Hematopoietic multipotent progenitor cell treated with erythropoietin and hydrocortisone succinate and interleukin-3 and kit ligand, for 8 days (in vitro differentiated cells): ENCODE measurements around the gene ACSF2.
A peak's percentile ranks its signal among the peaks of the same experiment; 100 is the strongest.

ENCODE experiments used
- DNase-seq: peaks from one replicate; pipeline ENCODE4 v3.0.0-alpha.2; 2015

ACSF2 gene

GRCh38 chr17:50479522-50480141 lies 53.6 kb downstream of the ACSF2 start:
- DNase-seq = peak; percentile 90

GRCh38 chr17:50480142-50480764 lies 54.2 kb downstream of the ACSF2 start:
- DNase-seq = no peak

GRCh38 chr17:50480854-50481490 lies 55.0 kb downstream of the ACSF2 start:
- DNase-seq = no peak

- no peak for DNase-seq
Measured at GRCh38 chr17:50481648-50482047, 55.6 kb downstream of the ACSF2 start.

GRCh38 chr17:50482110-50482509 lies 56.1 kb downstream of the ACSF2 start:
- no peak for DNase-seq

- DNase-seq = peak; percentile 92
Measured at GRCh38 chr17:50482516-50482915, 56.5 kb downstream of the ACSF2 start.

- no peak for DNase-seq
Measured at GRCh38 chr17:50483266-50483665, 57.2 kb downstream of the ACSF2 start.

GRCh38 chr17:50484386-50485155 lies 58.6 kb downstream of the ACSF2 start:
- DNase-seq = no peak

- no peak for DNase-seq
Measured at GRCh38 chr17:50487213-50488096, 61.4 kb downstream of the ACSF2 start.

GRCh38 chr17:50488880-50489279 lies 62.9 kb downstream of the ACSF2 start:
- no peak for DNase-seq

- DNase-seq = no peak
Measured at GRCh38 chr17:50491505-50491904, 65.5 kb downstream of the ACSF2 start.

- no peak for DNase-seq
Measured at GRCh38 chr17:50492214-50492613, 66.2 kb downstream of the ACSF2 start.

GRCh38 chr17:50493744-50494143 lies 67.7 kb downstream of the ACSF2 start:
- DNase-seq = no peak

GRCh38 chr17:50495217-50495823 lies 69.3 kb downstream of the ACSF2 start:
- DNase-seq = no peak

- no peak for DNase-seq
Measured at GRCh38 chr17:50495918-50496317, 69.9 kb downstream of the ACSF2 start.

- no peak for DNase-seq
Measured at GRCh38 chr17:50498021-50498874, 72.2 kb downstream of the ACSF2 start.

GRCh38 chr17:50499270-50499669 lies 73.3 kb downstream of the ACSF2 start:
- DNase-seq = no peak

GRCh38 chr17:50499721-50500120 lies 73.7 kb downstream of the ACSF2 start:
- DNase-seq = no peak

- peak; percentile 62 for DNase-seq
Measured at GRCh38 chr17:50501054-50501453, 75.0 kb downstream of the ACSF2 start.

- no peak for DNase-seq
Measured at GRCh38 chr17:50502301-50502990, 76.4 kb downstream of the ACSF2 start.
